ENCODE results near the gene FTO.

Gene FTO

DNA sequence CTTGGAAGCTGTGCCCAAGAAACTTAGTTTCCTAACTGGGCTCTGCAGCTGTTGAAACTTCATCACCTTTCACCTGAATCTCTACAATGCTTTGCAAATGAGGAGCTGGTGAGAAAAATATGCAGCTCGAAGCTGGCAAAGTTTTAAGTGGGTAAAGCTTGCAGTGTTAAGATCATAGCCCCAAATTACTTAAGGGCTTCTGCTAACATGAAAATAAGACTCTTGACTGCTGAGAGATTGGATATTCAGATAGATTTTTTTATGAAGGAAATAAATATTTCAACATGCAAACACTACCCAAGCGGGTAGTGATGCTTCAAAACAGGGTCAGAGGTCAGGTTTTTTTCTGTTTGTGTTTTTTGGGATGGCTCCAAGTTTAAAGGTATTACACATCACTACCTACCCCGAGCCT is 278.7 kb downstream of the FTO start:
- Histone ChIP-seq H3K27me3 (replicated peaks) (no peaks in the 10 kb centered on the region), H3K27ac (no peak overlapping the region), H3K36me3 (replicated peaks) (no peaks in the 10 kb centered on the region), H3K4me3 (ENCODE audit: low read depth, low read length) (no peak overlapping the region)
- DNase-seq: no peak
- in situ Hi-C loops (cut with HindIII; ENCODE audit: low pct_ligation_motif_present, low sequenced_read_pairs): no loop called here
- TF ChIP-seq, protein P1, sequence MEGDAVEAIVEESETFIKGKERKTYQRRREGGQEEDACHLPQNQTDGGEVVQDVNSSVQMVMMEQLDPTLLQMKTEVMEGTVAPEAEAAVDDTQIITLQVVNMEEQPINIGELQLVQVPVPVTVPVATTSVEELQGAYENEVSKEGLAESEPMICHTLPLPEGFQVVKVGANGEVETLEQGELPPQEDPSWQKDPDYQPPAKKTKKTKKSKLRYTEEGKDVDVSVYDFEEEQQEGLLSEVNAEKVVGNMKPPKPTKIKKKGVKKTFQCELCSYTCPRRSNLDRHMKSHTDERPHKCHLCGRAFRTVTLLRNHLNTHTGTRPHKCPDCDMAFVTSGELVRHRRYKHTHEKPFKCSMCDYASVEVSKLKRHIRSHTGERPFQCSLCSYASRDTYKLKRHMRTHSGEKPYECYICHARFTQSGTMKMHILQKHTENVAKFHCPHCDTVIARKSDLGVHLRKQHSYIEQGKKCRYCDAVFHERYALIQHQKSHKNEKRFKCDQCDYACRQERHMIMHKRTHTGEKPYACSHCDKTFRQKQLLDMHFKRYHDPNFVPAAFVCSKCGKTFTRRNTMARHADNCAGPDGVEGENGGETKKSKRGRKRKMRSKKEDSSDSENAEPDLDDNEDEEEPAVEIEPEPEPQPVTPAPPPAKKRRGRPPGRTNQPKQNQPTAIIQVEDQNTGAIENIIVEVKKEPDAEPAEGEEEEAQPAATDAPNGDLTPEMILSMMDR (IDR thresholded peaks at IDR 0.05; ENCODE audit: low read depth, low read length, missing control alignments): no peak

DNA sequence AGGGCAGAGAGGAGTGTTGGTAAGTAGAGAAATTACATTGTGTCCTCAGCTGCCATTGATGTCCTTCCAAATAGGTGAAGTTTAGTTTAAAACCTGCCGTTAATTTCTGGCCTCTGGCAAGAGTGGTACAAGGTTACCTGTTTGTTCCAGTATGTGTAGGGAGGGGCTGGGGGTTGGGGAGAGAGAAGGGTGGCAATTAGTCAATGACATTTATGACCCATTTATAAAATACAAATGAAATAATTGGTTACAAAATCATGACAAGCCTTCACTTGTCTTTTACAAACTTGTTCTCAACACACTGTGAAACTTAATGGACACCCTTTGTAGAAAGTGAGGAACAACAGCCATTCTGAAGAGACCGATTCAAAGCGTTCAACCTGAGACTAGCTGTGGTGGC is 281.0 kb downstream of the FTO start:
- in situ Hi-C loops (cut with HindIII; ENCODE audit: low pct_ligation_motif_present, low sequenced_read_pairs): no loop called here
- no peak for DNase-seq
- H3K4me3 ChIP-seq (ENCODE audit: low read depth, low read length): no peak overlapping the region
- no peak overlapping the region for H3K27ac ChIP-seq
- H3K27me3 ChIP-seq (replicated peaks): no peaks in the 10 kb centered on the region
- H3K36me3 ChIP-seq (replicated peaks): no peaks in the 10 kb centered on the region
- TF ChIP-seq, protein P1 (IDR thresholded peaks at IDR 0.05; ENCODE audit: low read depth, low read length, missing control alignments): no peak

DNA sequence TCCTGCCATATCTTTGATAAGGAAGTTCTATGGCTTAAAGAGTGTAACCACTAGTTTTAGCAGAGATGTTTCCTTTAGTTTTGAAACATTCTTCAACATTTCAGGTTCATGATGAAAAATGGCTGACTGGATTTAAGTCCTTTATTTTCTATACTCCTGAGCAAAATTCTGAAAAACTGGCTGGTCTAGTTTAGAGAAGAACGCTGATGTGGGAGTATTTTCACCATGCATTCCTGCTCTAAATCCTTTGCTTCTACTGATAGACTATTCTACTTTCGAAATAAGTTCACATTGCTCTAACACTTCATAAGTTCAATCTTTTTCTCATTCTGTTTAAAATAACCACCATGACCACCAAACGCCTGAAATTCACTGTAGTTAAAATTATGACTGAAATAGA is 281.9 kb downstream of the FTO start:
- Histone ChIP-seq H3K36me3 (replicated peaks) (no peaks in the 10 kb centered on the region), H3K27ac (no peak overlapping the region), H3K4me3 (ENCODE audit: low read depth, low read length) (no peak overlapping the region), H3K27me3 (replicated peaks) (no peaks in the 10 kb centered on the region)
- in situ Hi-C loops (cut with HindIII; ENCODE audit: low pct_ligation_motif_present, low sequenced_read_pairs): no loop called here
- TF ChIP-seq, protein P1 (IDR thresholded peaks at IDR 0.05; ENCODE audit: low read depth, low read length, missing control alignments): no peak
- DNase-seq: no peak

DNA sequence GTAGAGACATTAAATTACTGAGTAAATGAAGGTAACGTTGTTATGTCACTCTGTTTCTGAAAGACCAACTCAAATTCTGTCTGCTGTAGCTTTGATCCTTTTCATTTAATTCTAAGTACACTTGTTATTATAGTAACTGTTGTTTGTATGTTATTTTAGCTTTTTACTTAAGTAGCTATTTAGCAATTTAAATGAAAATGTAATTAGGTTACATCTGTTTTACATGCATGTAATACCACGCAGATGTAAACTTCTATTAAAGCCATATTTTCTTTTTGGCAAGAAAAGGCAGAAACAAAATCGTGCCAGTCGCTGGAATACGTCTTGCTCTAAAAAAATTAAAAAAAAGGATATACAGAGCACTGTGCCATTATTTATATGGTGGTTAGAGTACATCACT is 282.8 kb downstream of the FTO start:
- H3K4me3 ChIP-seq (ENCODE audit: low read depth, low read length): no peak overlapping the region
- in situ Hi-C loops (cut with HindIII; ENCODE audit: low pct_ligation_motif_present, low sequenced_read_pairs): no loop called here
- no peaks in the 10 kb centered on the region for H3K27me3 ChIP-seq (replicated peaks)
- DNase-seq: no peak
- TF ChIP-seq, protein P1 (IDR thresholded peaks at IDR 0.05; ENCODE audit: low read depth, low read length, missing control alignments): no peak
- no peak overlapping the region for H3K27ac ChIP-seq
- H3K36me3 ChIP-seq (replicated peaks): no peaks in the 10 kb centered on the region

GRCh38 chr16:53988136-53988535 is 284.2 kb downstream of the FTO start:
- TF ChIP-seq, protein P1 (IDR thresholded peaks at IDR 0.05; ENCODE audit: low read depth, low read length, missing control alignments): no peak

GRCh38 chr16:53989597-53989996 is 285.6 kb downstream of the FTO start:
- in situ Hi-C loops (cut with HindIII; ENCODE audit: low pct_ligation_motif_present, low sequenced_read_pairs): no loop called here
- TF ChIP-seq, protein P1 (IDR thresholded peaks at IDR 0.05; ENCODE audit: low read depth, low read length, missing control alignments): no peak
- DNase-seq: no peak
- Histone ChIP-seq H3K27me3 (replicated peaks) (no peaks in the 10 kb centered on the region), H3K27ac (no peak overlapping the region), H3K36me3 (replicated peaks) (no peaks in the 10 kb centered on the region), H3K4me3 (ENCODE audit: low read depth, low read length) (no peak overlapping the region)

More at GRCh38 chr16:53988136-53988535, 284.2 kb downstream of the FTO start:
- no peak overlapping the region for H3K27ac ChIP-seq
- in situ Hi-C loops (cut with HindIII; ENCODE audit: low pct_ligation_motif_present, low sequenced_read_pairs): no loop called here
- H3K27me3 ChIP-seq (replicated peaks): no peaks in the 10 kb centered on the region
- H3K36me3 ChIP-seq (replicated peaks): no peaks in the 10 kb centered on the region
- no peak overlapping the region for H3K4me3 ChIP-seq (ENCODE audit: low read depth, low read length)
- DNase-seq: no peak

Measured in brain microvascular endothelial cell (primary cell).